DOHH2 (cell line): ENCODE data around the gene ARHGEF26.

ENCODE experiments used
- EZH2phosphoT487 ChIP-seq: fragments of 200-600 bp; sonication (generic); IDR thresholded peaks from 2 replicates; pipeline ENCODE4 v1.6.1; 2017; ENCODE audit warnings: borderline replicate concordance, mild to moderate bottlenecking, antibody characterized with exemption, low read length, moderate library complexity, mixed read lengths
- TF ChIP-seq, protein P1 (sequence below): fragments of 200-600 bp; sonication (generic); IDR thresholded peaks from one replicate; pipeline ENCODE4 v1.5.1; 2014; ENCODE audit warnings: antibody characterized with exemption, mild to moderate bottlenecking, low read depth, low read length; ENCODE audit not compliant: poor library complexity, severe bottlenecking

DNA sequence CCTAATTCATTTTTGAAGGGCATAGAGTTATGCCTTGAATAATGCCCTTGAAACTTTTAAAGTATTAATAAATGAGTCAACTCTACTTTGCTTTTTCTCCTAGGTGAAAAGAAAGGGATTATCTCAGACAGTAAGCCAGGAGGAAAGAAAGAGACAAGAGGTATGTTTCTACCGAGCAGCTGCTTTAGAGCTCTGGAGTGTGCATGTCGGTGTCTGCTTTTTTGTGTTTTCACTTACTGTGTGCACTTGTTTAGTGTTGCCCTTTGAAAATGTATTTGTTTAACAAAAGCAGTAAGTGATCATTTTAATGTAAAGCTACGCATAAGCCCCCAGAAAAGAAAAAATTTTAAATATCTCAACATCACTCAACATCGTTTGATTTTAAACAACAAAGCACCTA lies 28.1 kb downstream of the ARHGEF26 start:
- TF ChIP-seq, protein P1, sequence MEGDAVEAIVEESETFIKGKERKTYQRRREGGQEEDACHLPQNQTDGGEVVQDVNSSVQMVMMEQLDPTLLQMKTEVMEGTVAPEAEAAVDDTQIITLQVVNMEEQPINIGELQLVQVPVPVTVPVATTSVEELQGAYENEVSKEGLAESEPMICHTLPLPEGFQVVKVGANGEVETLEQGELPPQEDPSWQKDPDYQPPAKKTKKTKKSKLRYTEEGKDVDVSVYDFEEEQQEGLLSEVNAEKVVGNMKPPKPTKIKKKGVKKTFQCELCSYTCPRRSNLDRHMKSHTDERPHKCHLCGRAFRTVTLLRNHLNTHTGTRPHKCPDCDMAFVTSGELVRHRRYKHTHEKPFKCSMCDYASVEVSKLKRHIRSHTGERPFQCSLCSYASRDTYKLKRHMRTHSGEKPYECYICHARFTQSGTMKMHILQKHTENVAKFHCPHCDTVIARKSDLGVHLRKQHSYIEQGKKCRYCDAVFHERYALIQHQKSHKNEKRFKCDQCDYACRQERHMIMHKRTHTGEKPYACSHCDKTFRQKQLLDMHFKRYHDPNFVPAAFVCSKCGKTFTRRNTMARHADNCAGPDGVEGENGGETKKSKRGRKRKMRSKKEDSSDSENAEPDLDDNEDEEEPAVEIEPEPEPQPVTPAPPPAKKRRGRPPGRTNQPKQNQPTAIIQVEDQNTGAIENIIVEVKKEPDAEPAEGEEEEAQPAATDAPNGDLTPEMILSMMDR = no peak
- no peak for TF ChIP-seq EZH2phosphoT487
